T-helper 9 cell (primary cell): ENCODE results near the gene CXorf66.
"Not testable (repeated sequence)": the region's sequence is repeated elsewhere in the genome, so short reads cannot be mapped to it uniquely, and the experiment has no call there.

Experiments
- DNase-seq: peaks from one replicate; pipeline ENCODE4 v3.0.0-alpha.2; 2020

The CXorf66 gene

GRCh38 chrX:139924696-139925095 is 40.6 kb downstream of the CXorf66 start:
- no peak for DNase-seq

GRCh38 chrX:139924069-139924695 is 41.1 kb downstream of the CXorf66 start:
- no peak for DNase-seq

- not testable (repeated sequence) for DNase-seq
Measured at GRCh38 chrX:139921142-139921541, 44.2 kb downstream of the CXorf66 start.

GRCh38 chrX:139920316-139920715 is 45.0 kb downstream of the CXorf66 start:
- no peak for DNase-seq

- DNase-seq = no peak
Measured at GRCh38 chrX:139914421-139914820, 50.9 kb downstream of the CXorf66 start.

- no peak for DNase-seq
Measured at GRCh38 chrX:139909712-139910111, 55.6 kb downstream of the CXorf66 start.

GRCh38 chrX:139907078-139907477 is 58.2 kb downstream of the CXorf66 start:
- no peak for DNase-seq

- DNase-seq = no peak
Measured at GRCh38 chrX:139905743-139906142, 59.6 kb downstream of the CXorf66 start.
